H1 (cell line): ENCODE results near the gene GIMAP7. TPM values are rescaled to one million over a fixed set of nuclear protein-coding genes. Genes with fewer than 3 reads are reported as not detected.

Experiments
- CTCF ChIA-PET: fragments of 300-600 bp; sonication (Branson Sonifier 250); formaldehyde crosslinking; loops from one replicate; lab custom pipeline; 2021; ENCODE audit not compliant: partially characterized antibody; lab: Charles Lee
- POLR2A ChIA-PET: fragments of 300-600 bp; sonication (Branson Sonifier 250); formaldehyde crosslinking; loops from one replicate; lab custom pipeline; 2021; ENCODE audit warnings: inconsistent platforms; ENCODE audit not compliant: partially characterized antibody; lab: Charles Lee
- DNase-seq, 2 experiments: peaks; one replicate each; pipeline versions ENCODE4 v3.0.0 to v3.0.0-alpha.2; 2010 to 2022; ENCODE audit warnings: low spot score in 2 of 2, low read depth in 1 of 2, mixed read lengths in 1 of 2
- FAIRE-seq: peaks from 2 replicates; lab custom pipeline; 2011; peaks lifted over from hg19 to GRCh38; lab: Jason Lieb, UNC
- H2AFZ ChIP-seq: 2 replicates; pipeline ENCODE4 v1.8.1; 2012; ENCODE audit warnings: low read length, inconsistent platforms
- H2AK5ac ChIP-seq: 2 replicates; pipeline ENCODE4 v1.6.1; 2013; ENCODE audit warnings: low read depth, low read length
- H2BK120ac ChIP-seq: replicated peaks from 2 replicates; pipeline ENCODE3; 2013; ENCODE audit warnings: low read depth, low read length, inconsistent platforms
- H2BK12ac ChIP-seq: 2 replicates; pipeline ENCODE4 v1.6.1; 2013; ENCODE audit warnings: low read depth, low read length
- H2BK15ac ChIP-seq: 2 replicates; pipeline ENCODE4 v1.6.1; 2013; ENCODE audit warnings: low read length
- H2BK20ac ChIP-seq: 2 replicates; pipeline ENCODE4 v1.6.1; 2013; ENCODE audit warnings: low read length
- H2BK5ac ChIP-seq: 2 replicates; pipeline ENCODE4 v1.6.1; 2013; ENCODE audit warnings: low read depth, low read length
- H3K14ac ChIP-seq: 2 replicates; pipeline ENCODE4 v1.6.1; 2013; ENCODE audit warnings: inconsistent platforms; ENCODE audit not compliant: insufficient read length
- H3K18ac ChIP-seq: 2 replicates; pipeline ENCODE4 v1.6.1; 2013; ENCODE audit warnings: low read length; ENCODE audit errors: extremely low read depth
- H3K23ac ChIP-seq: 2 replicates; pipeline ENCODE4 v1.6.1; 2013; ENCODE audit warnings: inconsistent platforms; ENCODE audit not compliant: insufficient read length
- H3K23me2 ChIP-seq: 2 replicates; pipeline ENCODE4 v1.6.1; 2013; ENCODE audit warnings: low read depth, low read length
- H3K27ac ChIP-seq: 2 replicates; pipeline ENCODE4 v1.6.1; 2011; ENCODE audit warnings: low read depth, low read length, inconsistent platforms
- H3K27me3 ChIP-seq, 4 experiments: replicated peaks in 1 of 4; 1 replicate in 1 of 4; 2 replicates in 3 of 4; pipeline versions ENCODE4 v1.6.1 to v1.8.1; 2011 to 2013; ENCODE audit warnings: low read length in 3 of 4, mild to moderate bottlenecking in 3 of 4, inconsistent platforms in 2 of 4, mixed read lengths in 2 of 4, moderate library complexity in 1 of 4; ENCODE audit not compliant: control insufficient read depth in 3 of 4, insufficient read depth in 3 of 4; ENCODE audit errors: extremely low read depth in 1 of 4
- H3K36me3 ChIP-seq, 4 experiments: 2 replicates each; pipeline versions ENCODE4 v1.6.1 to v1.8.1; 2011 to 2013; ENCODE audit warnings: mild to moderate bottlenecking in 4 of 4, low read length in 3 of 4, moderate library complexity in 2 of 4, control low read depth in 1 of 4, inconsistent platforms in 1 of 4; ENCODE audit not compliant: insufficient read depth in 4 of 4, control insufficient read depth in 2 of 4
- H3K4ac ChIP-seq: replicated peaks from 2 replicates; pipeline ENCODE3; 2013; ENCODE audit warnings: low read length, low read depth, mixed read lengths, inconsistent platforms; ENCODE audit not compliant: insufficient read length
- H3K4me1 ChIP-seq, 4 experiments: replicated peaks in 1 of 4; 1 replicate in 1 of 4; 2 replicates in 3 of 4; pipeline versions ENCODE4 v1.6.1 to v1.8.1; 2011 to 2013; ENCODE audit warnings: low read length in 3 of 4, inconsistent platforms in 2 of 4, mixed read lengths in 1 of 4; ENCODE audit not compliant: insufficient read depth in 4 of 4, control insufficient read depth in 3 of 4
- H3K4me2 ChIP-seq, 2 experiments: 2 replicates each; pipeline versions ENCODE4 v1.6.1 to v1.8.1; 2011 to 2013; ENCODE audit warnings: low read depth in 2 of 2, low read length in 2 of 2, control low read depth in 1 of 2, inconsistent platforms in 1 of 2, mild to moderate bottlenecking in 1 of 2; ENCODE audit not compliant: insufficient read depth in 1 of 2
- H3K4me3 ChIP-seq, 4 experiments: fragments of 200-600, 300-600 bp in 1 of 4; sonication (generic), shearing (Covaris generic), sonication (Bioruptor Twin) in 1 of 4; 2 replicates each; pipeline versions ENCODE4 v1.5.1 to v1.8.1; 2011 to 2016; ENCODE audit warnings: low read length in 4 of 4, low read depth in 3 of 4, control low read depth in 2 of 4, inconsistent platforms in 2 of 4, mild to moderate bottlenecking in 2 of 4, mixed read lengths in 1 of 4, moderate library complexity in 1 of 4; ENCODE audit not compliant: insufficient read depth in 2 of 4; ENCODE audit errors: extremely low read depth in 1 of 4
- H3K56ac ChIP-seq: replicated peaks from 2 replicates; pipeline ENCODE3; 2013; ENCODE audit warnings: low read depth, mild to moderate bottlenecking, mixed read lengths, low read length, inconsistent platforms; ENCODE audit not compliant: insufficient read length
- H3K79me1 ChIP-seq: 2 replicates; pipeline ENCODE4 v1.6.1; 2013; ENCODE audit warnings: low read depth, low read length, control low read depth
- H3K79me2 ChIP-seq, 2 experiments: 2 replicates each; pipeline versions ENCODE4 v1.6.1 to v1.8.1; 2012 to 2013; ENCODE audit warnings: low read length in 2 of 2, mild to moderate bottlenecking in 2 of 2, inconsistent platforms in 1 of 2; ENCODE audit not compliant: insufficient read depth in 2 of 2, control insufficient read depth in 1 of 2
- H3K9ac ChIP-seq, 4 experiments: replicated peaks in 1 of 4; 1 replicate in 1 of 4; 2 replicates in 3 of 4; pipeline versions ENCODE4 v1.6.1 to v1.8.1; 2011 to 2013; ENCODE audit warnings: low read depth in 3 of 4, low read length in 3 of 4, control low read depth in 2 of 4, mild to moderate bottlenecking in 2 of 4, moderate library complexity in 2 of 4, inconsistent platforms in 1 of 4; ENCODE audit errors: extremely low read depth in 1 of 4
- H3K9me3 ChIP-seq, 2 experiments: 2 replicates each; pipeline versions ENCODE4 v1.6.1 to v1.8.1; 2012 to 2013; ENCODE audit warnings: mild to moderate bottlenecking in 2 of 2, moderate library complexity in 2 of 2, control low read depth in 1 of 2, inconsistent platforms in 1 of 2, low read depth in 1 of 2, low read length in 1 of 2, mixed read lengths in 1 of 2; ENCODE audit not compliant: insufficient read depth in 2 of 2
- H4K20me1 ChIP-seq, 2 experiments: replicated peaks in 1 of 2; 2 replicates each; pipeline versions ENCODE3 to v1.8.1; 2011 to 2013; ENCODE audit warnings: inconsistent platforms in 2 of 2, low read length in 2 of 2, mild to moderate bottlenecking in 1 of 2; ENCODE audit not compliant: insufficient read depth in 2 of 2, control insufficient read depth in 1 of 2
- H4K5ac ChIP-seq: 2 replicates; pipeline ENCODE4 v1.6.1; 2013; ENCODE audit warnings: low read length, low read depth, mixed read lengths, inconsistent platforms; ENCODE audit not compliant: insufficient read length
- H4K8ac ChIP-seq: 2 replicates; pipeline ENCODE4 v1.8.0; 2013; ENCODE audit warnings: mild to moderate bottlenecking, moderate library complexity, low read length, inconsistent platforms; ENCODE audit not compliant: insufficient read depth; ENCODE audit errors: extremely low read depth
- H4K91ac ChIP-seq: replicated peaks from 2 replicates; pipeline ENCODE3; 2013; ENCODE audit warnings: low read length, mixed read lengths, inconsistent platforms; ENCODE audit not compliant: insufficient read length
- HDAC6 ChIP-seq: IDR thresholded peaks from one replicate; pipeline ENCODE4 v1.7.1; 2012; ENCODE audit warnings: low read depth, mild to moderate bottlenecking, inconsistent platforms, low read length, moderate library complexity
- MAFK ChIP-seq: IDR thresholded peaks from 2 replicates; pipeline ENCODE4 v1.6.1; 2012; ENCODE audit warnings: low read depth, mild to moderate bottlenecking, improper control_type of control experiment, low read length
- WGBS, 2 experiments: shearing (Covaris generic) in 1 of 2; methylation state at CpG; one replicate each; pipeline versions ENCODE4 v1.1.6 to v1.1.7; 2013 to 2015; ENCODE audit warnings: low lambda C conversion rate in 2 of 2, mixed read lengths in 2 of 2, inconsistent platforms in 1 of 2, low coverage in 1 of 2, missing lambda C conversion rate in 1 of 2; ENCODE audit not compliant: insufficient replicate concordance in 2 of 2, insufficient coverage in 1 of 2, insufficient read length in 1 of 2; ENCODE audit errors: extremely low coverage in 1 of 2, missing lambda C conversion rate in 1 of 2; 5-methylcytosine and 5-hydroxymethylcytosine counted together
- polyA plus RNA-seq, 7 experiments: library from polyadenylated mRNA; depleted of rRNA in 3 of 7; stranded (reverse) in 5 of 7; unstranded in 2 of 7; fragments of >200 nt in 5 of 7; fragments of 200-250 nt in 2 of 7; gene quantifications; 1 replicate in 5 of 7; 2 replicates in 1 of 7; 4 replicates in 1 of 7; pipeline versions ENCODE4 v1.2.1 to v1.2.3, GENCODE V29; 2011 to 2013; ENCODE audit warnings: missing spikeins in 2 of 7, mixed read lengths in 2 of 7
- total RNA-seq: library from RNA; stranded (reverse); fragmentation: NEBNext Ultra II Directional; extraction: Animal tissue kit (Norgen Biotek cat#: 25700); gene quantifications from 2 replicates; pipeline ENCODE4 v1.2.1, GENCODE V29; 2021

The GIMAP7 gene
- total and polyA plus RNA-seq, 2 of the 8 experiments (the other 6 are each of a cell fraction or from before 2014, with no cell fraction given): not detected

DNA sequence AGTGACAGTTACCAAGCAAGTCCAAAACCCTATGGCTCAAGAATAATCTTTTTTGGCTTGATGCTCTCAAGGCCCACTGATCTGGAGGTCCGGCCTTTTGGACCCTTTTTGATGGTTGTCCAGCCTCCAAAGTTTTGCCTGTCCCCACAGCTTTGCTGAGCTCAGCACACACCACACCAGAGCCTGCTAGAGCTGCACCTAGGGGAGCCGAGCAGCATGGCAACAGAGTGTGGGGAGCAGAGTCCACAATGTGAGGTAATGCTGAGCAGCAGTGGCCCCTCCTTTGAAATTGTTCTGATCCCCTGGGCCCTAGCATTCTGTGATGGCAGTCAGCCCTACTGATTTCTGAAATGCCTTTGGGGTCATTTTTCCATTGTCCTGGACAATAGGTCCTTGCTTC, 9.3 kb downstream of the GIMAP7 start:
- POLR2A ChIA-PET: no interaction called here
- H2AFZ ChIP-seq: no peak overlapping the region
- no peak overlapping the region for H3K4ac ChIP-seq
- H3K79me1 ChIP-seq: no peaks in the 10 kb centered on the region
- H3K27ac ChIP-seq: no peak overlapping the region
- CTCF ChIA-PET: interaction anchor here (0.6 to 1.0 kb wide), 2 partner anchors 8 to 247 kb away, joined by 3 read pairs; no protein-coding TSS in a partner anchor
- H2BK20ac ChIP-seq: no peak overlapping the region
- no peak overlapping the region for H3K4me2 ChIP-seq
- TF ChIP-seq MAFK (peak; percentile 59; the same call in 1 of the 2 replicates), HDAC6 (no peak)
- H2BK12ac ChIP-seq: peak overlapping the region; percentile 11; the same call in 1 of the 2 replicates
- H3K9me3 ChIP-seq: peaks cover under 1 to 2% of the 10 kb centered on the region in 2 experiments; a peak in 2 of 4 replicates
- no peak overlapping the region for H3K14ac ChIP-seq
- peak overlapping the region; percentile 68 for H4K91ac ChIP-seq
- H3K27me3 ChIP-seq: no peaks in the 10 kb centered on the region
- H3K18ac ChIP-seq: no peak overlapping the region
- no peak overlapping the region for H3K56ac ChIP-seq
- H2BK5ac ChIP-seq: peak overlapping the region; percentile 31; the same call in 1 of the 2 replicates
- FAIRE-seq (no peak), DNase-seq (no peak)
- no peak overlapping the region for H2BK120ac ChIP-seq
- WGBS, 2 experiments: 77% methylated on average over 1 of the region's 2 CpGs; no CpG with 5 or more reads in 1 of the 2 experiments
- no peak overlapping the region for H4K8ac ChIP-seq
- H3K4me1 ChIP-seq: peaks cover 0 to 4% (median 3%) of the 10 kb centered on the region in 4 experiments; a peak in 2 of 7 replicates
- H3K4me3 ChIP-seq: no peak overlapping the region
- no peaks in the 10 kb centered on the region for H3K23me2 ChIP-seq
- H4K20me1 ChIP-seq: no peaks in the 10 kb centered on the region
- no peak overlapping the region for H4K5ac ChIP-seq
- H2AK5ac ChIP-seq: no peak overlapping the region
- H3K36me3 ChIP-seq: no peaks in the 10 kb centered on the region
- no peak overlapping the region for H3K9ac ChIP-seq
- H3K79me2 ChIP-seq: no peaks in the 10 kb centered on the region
- H2BK15ac ChIP-seq: no peak overlapping the region
- H3K23ac ChIP-seq: no peak overlapping the region
